Activated gamma-delta T cell treated with anti-CD3 and anti-CD28 coated beads, Interleukin-2, amount 50 U/mL, for 16 hours (primary cell): ENCODE results near the gene DLGAP4.
"Not testable (repeated sequence)": the region's sequence is repeated elsewhere in the genome, so short reads cannot be mapped to it uniquely, and the experiment has no call there.

Experiments
- DNase-seq: peaks from one replicate; pipeline ENCODE4 v3.0.0-alpha.2; 2020; ENCODE audit warnings: low read depth

The DLGAP4 gene

GRCh38 chr20:36355469-36356171 is 49.5 kb downstream of the DLGAP4 start:
- DNase-seq, result no peak

GRCh38 chr20:36359668-36360406 is 53.7 kb downstream of the DLGAP4 start:
- DNase-seq, result no peak

- no peak for DNase-seq
These were observed 54.3 kb downstream of the DLGAP4 start for GRCh38 chr20:36360429-36360828.

- no peak for DNase-seq
These were observed 55.3 kb downstream of the DLGAP4 start for GRCh38 chr20:36361406-36361805.

GRCh38 chr20:36362261-36362660 is 56.1 kb downstream of the DLGAP4 start:
- DNase-seq, result no peak

- no peak for DNase-seq
These were observed 57.0 kb downstream of the DLGAP4 start for GRCh38 chr20:36362978-36363713.

GRCh38 chr20:36364506-36364905 is 58.4 kb downstream of the DLGAP4 start:
- no peak for DNase-seq

DNA sequence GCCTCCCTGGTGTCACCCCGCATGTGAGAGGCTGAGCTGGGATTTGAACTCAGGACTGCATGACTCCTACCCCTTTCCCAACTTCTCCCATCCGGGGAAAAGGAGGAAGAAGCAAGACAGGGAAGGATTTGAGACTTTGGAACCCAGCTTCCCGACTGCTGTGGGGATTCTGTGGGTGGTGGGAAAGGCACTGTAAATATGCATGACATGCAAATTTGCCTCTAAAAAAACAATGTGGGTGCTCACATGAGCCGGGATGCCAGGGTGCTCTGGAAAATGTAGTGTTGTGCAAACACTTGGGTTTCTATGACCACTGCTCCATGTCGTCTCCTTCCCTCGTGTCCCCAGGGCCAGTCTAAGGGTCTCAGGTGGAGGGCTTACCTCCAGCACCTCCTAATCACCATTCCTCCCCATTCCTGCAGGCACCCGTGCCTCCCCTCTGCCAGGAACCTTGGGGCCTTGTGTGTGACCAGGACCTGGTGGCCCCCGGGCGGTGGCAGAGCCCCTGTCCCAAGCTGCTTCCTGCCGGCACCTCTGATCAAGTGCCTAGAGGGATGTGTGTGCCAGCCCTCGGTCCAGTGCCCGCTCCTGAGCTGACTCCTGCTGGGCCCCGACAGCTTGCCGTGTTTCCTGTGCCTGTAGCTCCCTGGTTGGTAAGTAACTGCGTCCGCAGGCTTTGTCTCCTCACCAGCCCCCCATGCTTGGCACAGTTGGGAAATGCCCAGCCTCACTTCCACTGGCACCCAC is 60.7 kb downstream of the DLGAP4 start:
- DNase-seq, result no peak

GRCh38 chr20:36367370-36367745 is 61.2 kb downstream of the DLGAP4 start:
- no peak for DNase-seq

GRCh38 chr20:36367907-36368799 is 62.0 kb downstream of the DLGAP4 start:
- no peak for DNase-seq

- DNase-seq, result no peak
These were observed 62.7 kb downstream of the DLGAP4 start for GRCh38 chr20:36368869-36369268.

DNA sequence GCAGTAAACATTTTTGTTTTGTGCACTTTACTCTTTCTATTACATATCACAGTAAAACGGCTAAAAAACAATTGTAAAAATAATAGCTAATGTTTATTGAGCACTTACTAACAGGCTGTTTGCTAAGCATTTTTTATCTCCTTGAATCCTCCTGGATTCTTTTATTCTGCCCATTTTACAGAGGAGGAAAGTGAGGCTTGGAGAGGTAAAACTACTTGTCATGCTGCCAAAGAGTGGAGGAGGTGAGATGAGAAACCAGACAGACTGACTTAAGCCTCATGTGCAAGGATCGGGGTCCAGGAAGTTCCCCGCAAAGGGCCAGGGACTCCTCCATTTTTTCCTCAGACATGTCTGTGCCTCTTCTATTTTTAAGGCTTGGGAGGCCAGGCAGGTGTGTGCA is 63.6 kb downstream of the DLGAP4 start:
- DNase-seq, result no peak

GRCh38 chr20:36370991-36371790 is 65.1 kb downstream of the DLGAP4 start:
- no peak for DNase-seq

DNA sequence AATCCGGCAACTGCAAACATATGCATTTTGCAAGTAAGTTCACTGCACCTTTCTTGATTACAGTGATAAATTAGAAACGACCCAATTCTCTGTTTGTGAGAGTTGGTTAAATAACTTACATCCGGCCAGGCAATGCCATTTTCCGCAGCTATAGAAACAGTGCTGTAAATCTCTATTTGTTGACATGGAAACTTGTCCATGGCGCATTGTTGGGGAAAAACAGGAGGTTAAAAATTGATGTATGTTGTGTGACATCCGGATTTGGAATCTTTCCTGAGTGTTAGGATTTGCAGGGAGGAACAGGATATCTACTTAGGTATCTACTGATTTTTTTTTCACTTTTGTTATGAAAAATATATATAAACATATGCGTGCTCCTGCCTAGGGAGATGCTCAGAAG is 66.5 kb downstream of the DLGAP4 start:
- DNase-seq, result no peak

GRCh38 chr20:36373089-36373488 is 67.0 kb downstream of the DLGAP4 start:
- DNase-seq, result no peak

GRCh38 chr20:36374995-36375394 is 68.9 kb downstream of the DLGAP4 start:
- no peak for DNase-seq

GRCh38 chr20:36377348-36378326 is 71.5 kb downstream of the DLGAP4 start:
- no peak for DNase-seq

GRCh38 chr20:36378686-36379085 is 72.5 kb downstream of the DLGAP4 start:
- DNase-seq, result no peak

DNA sequence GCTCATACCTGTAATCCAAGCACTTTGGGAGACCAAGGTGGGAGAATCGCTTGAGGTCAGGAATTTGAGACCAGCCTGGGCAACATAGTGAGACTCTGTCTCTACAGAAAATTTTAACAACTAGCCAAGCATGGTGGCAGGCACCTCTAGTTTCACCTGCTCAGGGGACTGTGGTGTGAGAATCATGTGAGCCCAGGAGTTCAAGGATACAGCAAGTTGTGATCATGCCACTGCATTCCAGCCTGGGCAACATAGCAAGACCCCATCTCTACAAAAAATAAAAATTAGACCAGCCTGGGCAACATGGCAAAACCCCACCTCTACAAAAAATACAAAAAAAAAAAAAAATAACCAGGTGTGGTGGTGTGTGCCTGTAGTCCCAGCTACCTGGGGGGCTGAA is 73.8 kb downstream of the DLGAP4 start:
- not testable (repeated sequence) for DNase-seq
